Urinary bladder (tissue), 4 donors: ENCODE data around the gene APPL1. TPM values are rescaled to one million over a fixed set of nuclear protein-coding genes. Genes with fewer than 3 reads are reported as not detected.
"Not testable (repeated sequence)": the region's sequence is repeated elsewhere in the genome, so short reads cannot be mapped to it uniquely, and the experiment has no call there.

Experiments
- DNase-seq: peaks from one replicate; pipeline ENCODE4 v3.0.0-alpha.2; 2015; ENCODE audit errors: extremely low spot score
- H3K27ac ChIP-seq: one replicate; pipeline ENCODE4 v1.5.1; 2013; ENCODE audit warnings: low read depth, mild to moderate bottlenecking, moderate library complexity
- H3K36me3 ChIP-seq: one replicate; pipeline ENCODE4 v1.6.1; 2013; ENCODE audit warnings: mild to moderate bottlenecking, moderate library complexity; ENCODE audit not compliant: insufficient read depth
- H3K4me1 ChIP-seq: one replicate; pipeline ENCODE4 v1.6.1; 2013; ENCODE audit warnings: mild to moderate bottlenecking, moderate library complexity; ENCODE audit not compliant: insufficient read depth
- H3K4me3 ChIP-seq: one replicate; pipeline ENCODE4 v1.5.1; 2013; ENCODE audit warnings: low read depth, low read length
- WGBS: extraction: QIAGEN DNeasy Blood & Tissue Kit; methylation state at CpG from one replicate; pipeline ENCODE4 v1.1.7; 2013; 5-methylcytosine and 5-hydroxymethylcytosine counted together
- polyA plus RNA-seq: library from polyadenylated mRNA; stranded (reverse); fragments of 200-250 nt; gene quantifications from one replicate; pipeline ENCODE4 v1.2.3, GENCODE V29; 2013
- total RNA-seq: library from RNA; depleted of rRNA; stranded (reverse); fragments of >200 nt; gene quantifications from one replicate; pipeline ENCODE4 v1.2.3, GENCODE V29; 2014
- donor health status: healthy with polysubstance abuse.
- donor health status: healthy.

The APPL1 gene
- total and polyA plus RNA-seq, 2 donors, result 21.2 to 107 TPM

GRCh38 chr3:57283334-57283733 lies 55.8 kb downstream of the APPL1 start:
- no peak for DNase-seq
- Histone ChIP-seq H3K4me3 (no peak overlapping the region), H3K36me3 (no peaks in the 10 kb centered on the region), H3K4me1 (no peaks in the 10 kb centered on the region), H3K27ac (no peak overlapping the region)
- 39% methylated on average over 6 of the region's 6 CpGs for WGBS

GRCh38 chr3:57287205-57287604 lies 59.7 kb downstream of the APPL1 start:
- H3K27ac ChIP-seq, result no peak overlapping the region
- no peak overlapping the region for H3K4me3 ChIP-seq
- WGBS, result 79% methylated on average over 2 of the region's 2 CpGs
- H3K36me3 ChIP-seq, result no peaks in the 10 kb centered on the region
- no peaks in the 10 kb centered on the region for H3K4me1 ChIP-seq
- no peak for DNase-seq

GRCh38 chr3:57288403-57288802 lies 60.9 kb downstream of the APPL1 start:
- Histone ChIP-seq H3K36me3 (no peaks in the 10 kb centered on the region), H3K27ac (no peak overlapping the region), H3K4me1 (no peaks in the 10 kb centered on the region), H3K4me3 (no peak overlapping the region)
- no peak for DNase-seq
- 91% methylated on average over 9 of the region's 9 CpGs for WGBS

GRCh38 chr3:57292159-57292896 lies 64.8 kb downstream of the APPL1 start, which contains the start of gene ASB14:
Gene ASB14 (minus strand): TSS chr3:57292685. CDS start chr3:57292033, 652 bp downstream.
- no peaks in the 10 kb centered on the region for H3K36me3 ChIP-seq
- WGBS, result 94% methylated on average over 1 of the region's 1 CpG
- H3K4me1 ChIP-seq, result no peaks in the 10 kb centered on the region
- no peak for DNase-seq
- H3K27ac ChIP-seq, result no peak within 1 kb of the TSS
- no peak within 1 kb of the TSS for H3K4me3 ChIP-seq

GRCh38 chr3:57292897-57293526 lies 65.5 kb downstream of the APPL1 start:
- no peak overlapping the region for H3K4me3 ChIP-seq
- 96% methylated on average over 4 of the region's 4 CpGs for WGBS
- no peak for DNase-seq

GRCh38 chr3:57298041-57298440 lies 70.5 kb downstream of the APPL1 start:
- no peak for DNase-seq
- 94% methylated on average over 1 of the region's 1 CpG for WGBS
- H3K27ac ChIP-seq, result no peak overlapping the region
- H3K36me3 ChIP-seq, result no peaks in the 10 kb centered on the region
- no peak overlapping the region for H3K4me3 ChIP-seq
- H3K4me1 ChIP-seq, result no peaks in the 10 kb centered on the region

More at GRCh38 chr3:57292897-57293526, 65.5 kb downstream of the APPL1 start:
- H3K27ac ChIP-seq, result no peak overlapping the region
- no peaks in the 10 kb centered on the region for H3K4me1 ChIP-seq
- no peaks in the 10 kb centered on the region for H3K36me3 ChIP-seq

- H3K4me1 ChIP-seq, DNase-seq, H3K27ac ChIP-seq, H3K4me3 ChIP-seq, H3K36me3 ChIP-seq: not testable (repeated sequence)
- 85% methylated on average over 7 of the region's 7 CpGs for WGBS
Observed at GRCh38 chr3:57303520-57303919, 76.0 kb downstream of the APPL1 start.

GRCh38 chr3:57309769-57310360 lies 82.3 kb downstream of the APPL1 start:
- no peak overlapping the region for H3K4me3 ChIP-seq
- 44% methylated on average over 3 of the region's 3 CpGs for WGBS
- DNase-seq, result no peak
- H3K27ac ChIP-seq, result no peak overlapping the region
- H3K4me1 ChIP-seq, result no peaks in the 10 kb centered on the region
- H3K36me3 ChIP-seq, result no peaks in the 10 kb centered on the region

GRCh38 chr3:57314204-57314603 lies 86.7 kb downstream of the APPL1 start:
- WGBS, result 97% methylated on average over 3 of the region's 3 CpGs
- no peak overlapping the region for H3K27ac ChIP-seq
- no peak for DNase-seq
- H3K36me3 ChIP-seq, result no peaks in the 10 kb centered on the region
- H3K4me3 ChIP-seq, result no peak overlapping the region
- H3K4me1 ChIP-seq, result no peaks in the 10 kb centered on the region

Other genes with a start within 250 kb of the APPL1 start
- not detected for gene SPATA12, start 167.1 kb upstream of the APPL1 start, total RNA-seq
- 0.09 TPM for gene SPATA12, start 167.1 kb upstream of the APPL1 start, polyA plus RNA-seq
- 33.4 TPM for gene IL17RD, start 62.4 kb upstream of the APPL1 start, total RNA-seq
- 6.3 TPM for gene IL17RD, start 62.4 kb upstream of the APPL1 start, polyA plus RNA-seq
- gene HESX1, start 27.8 kb upstream of the APPL1 start, total RNA-seq, result 2.3 TPM
- gene HESX1, start 27.8 kb upstream of the APPL1 start, polyA plus RNA-seq, result 1.1 TPM
- gene ASB14, start 65.0 kb downstream of the APPL1 start, total RNA-seq, result 0.21 TPM
- not detected for gene ASB14, start 65.0 kb downstream of the APPL1 start, polyA plus RNA-seq